HG02884 (cell line): ENCODE data around the gene PPIL4.
"Not testable (repeated sequence)": the region's sequence is repeated elsewhere in the genome, so short reads cannot be mapped to it uniquely, and the experiment has no call there.

ENCODE experiments used
- ATAC-seq: cut with Tn5 transposase; IDR thresholded peaks from one replicate; pipeline ENCODE4 v1.9.1; 2021; ENCODE audit warnings: mild to moderate bottlenecking, moderate library complexity; ENCODE audit not compliant: unreplicated experiment

Gene PPIL4

GRCh38 chr6:149462712-149463111 lies 83.1 kb downstream of the PPIL4 start:
- ATAC-seq: not testable (repeated sequence)

GRCh38 chr6:149461670-149462069 lies 84.2 kb downstream of the PPIL4 start:
- no peak for ATAC-seq

GRCh38 chr6:149460249-149460648 lies 85.6 kb downstream of the PPIL4 start:
- not testable (repeated sequence) for ATAC-seq

DNA sequence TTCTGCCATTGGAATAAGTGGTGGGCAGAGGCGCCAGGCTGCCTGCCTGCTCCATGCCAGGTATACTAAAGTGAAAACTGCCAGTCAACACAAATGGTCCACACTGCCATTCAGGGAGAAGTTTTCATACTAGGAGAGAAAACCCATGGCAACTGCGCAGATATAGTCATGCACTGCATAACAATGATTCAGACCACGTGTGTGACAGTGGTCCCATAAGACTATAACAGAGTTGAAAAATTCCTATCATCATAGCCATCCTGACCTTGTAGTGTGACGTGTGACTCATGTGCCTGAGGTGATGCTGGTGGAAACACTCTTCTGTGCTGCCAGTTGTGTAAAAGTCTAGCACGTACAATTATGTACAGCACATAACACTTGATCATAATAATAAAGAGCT lies 86.1 kb downstream of the PPIL4 start:
- ATAC-seq: no peak

- no peak for ATAC-seq
Observed at GRCh38 chr6:149458806-149459205, 87.0 kb downstream of the PPIL4 start.

DNA sequence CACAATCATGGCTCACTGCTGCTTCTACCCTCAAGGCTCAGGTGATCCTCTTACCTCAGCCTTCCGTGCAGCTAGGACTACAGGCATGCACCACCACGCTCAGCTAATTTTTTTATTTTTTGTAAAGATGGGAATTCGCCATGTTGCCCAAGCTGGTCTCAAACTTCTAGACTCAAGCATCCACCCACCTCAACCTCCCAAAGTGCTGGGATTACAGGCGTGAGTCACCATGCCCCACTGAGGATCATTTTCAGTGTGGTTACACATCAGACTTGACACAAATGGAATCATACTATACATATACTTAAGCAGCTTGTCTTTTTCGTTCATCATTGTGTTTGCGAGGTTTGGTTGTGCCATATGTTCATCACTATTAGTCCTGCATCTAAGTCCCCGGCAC lies 87.6 kb downstream of the PPIL4 start:
- no peak for ATAC-seq

- no peak for ATAC-seq
Observed at GRCh38 chr6:149457316-149457884, 88.4 kb downstream of the PPIL4 start.

DNA sequence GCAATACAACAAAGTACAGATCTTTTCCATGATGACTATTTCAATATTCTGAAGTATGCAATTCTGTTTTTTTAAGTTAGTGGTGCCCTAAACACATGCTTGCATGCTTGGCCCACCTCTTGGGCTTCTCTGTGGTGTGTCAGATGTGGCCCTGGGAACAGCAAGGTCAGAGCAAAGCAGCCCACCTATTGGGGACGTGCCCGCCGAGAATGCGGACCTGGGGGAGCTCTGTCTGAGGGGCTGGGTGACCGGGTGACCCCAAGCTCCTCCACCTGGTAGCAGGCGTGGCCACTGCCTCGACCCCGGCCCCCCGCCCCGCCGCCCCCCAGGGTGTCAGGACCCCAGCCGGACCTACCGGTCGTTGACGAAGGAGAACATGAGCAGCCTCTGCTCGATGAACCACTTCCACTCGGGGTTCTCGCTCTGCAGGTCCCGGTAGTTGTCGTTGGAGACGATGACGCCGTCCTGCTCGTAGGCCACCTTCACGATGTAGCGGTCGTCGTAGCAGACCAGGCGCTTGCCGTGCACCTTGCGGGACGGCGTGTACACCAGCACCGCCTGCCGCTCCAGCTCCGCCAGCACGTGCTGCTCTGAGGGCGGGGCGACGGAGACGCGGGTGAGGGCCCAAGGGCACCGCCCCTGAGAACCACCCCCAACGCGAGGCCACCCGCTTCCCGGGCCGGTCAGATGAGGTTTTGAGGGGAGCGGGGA lies 89.4 kb downstream of the PPIL4 start:
- ATAC-seq: no peak

DNA sequence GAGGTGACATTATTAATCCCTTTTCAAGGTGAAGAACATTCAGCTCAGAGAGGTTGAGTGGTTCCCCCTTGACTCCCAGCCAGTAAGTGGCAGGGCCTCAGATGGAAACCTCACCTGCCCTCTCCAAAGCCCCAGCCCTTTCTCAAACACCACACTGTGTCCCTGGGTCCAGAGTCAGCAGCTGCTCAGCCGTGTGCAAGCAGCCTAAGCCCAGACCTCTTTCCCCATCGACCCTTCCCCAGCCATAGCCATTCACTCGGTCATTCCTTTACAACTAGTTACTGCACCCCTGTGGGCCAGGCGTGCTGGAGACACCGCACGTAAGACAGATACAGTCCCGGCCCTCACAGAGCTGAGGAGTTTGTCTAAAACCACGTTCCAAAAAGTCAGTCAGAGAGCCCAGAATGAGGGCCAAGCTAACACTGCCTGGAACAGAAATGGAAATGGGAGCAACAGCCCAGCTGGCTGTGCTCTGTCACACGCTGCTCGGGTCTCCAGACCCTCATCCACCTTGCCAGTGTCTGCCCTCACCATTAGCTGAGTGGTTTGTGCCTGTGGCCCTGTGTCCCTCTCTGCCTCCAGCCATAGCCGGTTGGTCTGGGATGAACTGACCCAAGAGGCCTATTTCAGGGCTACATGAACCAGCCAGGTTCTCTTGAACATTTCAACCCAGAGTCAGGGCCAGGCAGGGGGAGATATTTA lies 90.7 kb downstream of the PPIL4 start:
- ATAC-seq: no peak
